IPS DF 19.7 (cell line): ENCODE measurements around the gene ITPRIPL2.

Experiments used
- DNase-seq: peaks from one replicate; pipeline ENCODE4 v3.0.0-alpha.2; 2013; ENCODE audit warnings: low read depth, low spot score

ITPRIPL2 gene

DNA sequence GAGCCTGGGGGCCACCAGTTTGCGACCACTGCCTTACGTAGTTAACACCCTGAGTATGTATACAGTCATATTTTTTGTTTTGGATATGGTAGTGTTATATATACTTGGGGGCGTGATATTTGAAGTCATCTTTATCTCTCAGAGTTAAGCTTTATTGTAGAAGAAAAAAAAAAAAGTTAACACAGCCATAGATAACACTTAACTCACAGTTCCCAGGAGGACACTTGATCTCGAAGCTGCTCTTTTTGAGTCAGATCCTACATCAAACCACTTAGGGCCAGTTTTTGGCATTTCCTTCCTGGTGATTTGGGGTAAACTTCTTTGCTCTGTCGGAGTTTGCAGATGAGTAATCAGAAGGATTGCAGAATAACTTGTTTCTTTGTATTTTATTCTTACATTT is 5.8 kb downstream of the ITPRIPL2 start:
- DNase-seq: no peak

DNA sequence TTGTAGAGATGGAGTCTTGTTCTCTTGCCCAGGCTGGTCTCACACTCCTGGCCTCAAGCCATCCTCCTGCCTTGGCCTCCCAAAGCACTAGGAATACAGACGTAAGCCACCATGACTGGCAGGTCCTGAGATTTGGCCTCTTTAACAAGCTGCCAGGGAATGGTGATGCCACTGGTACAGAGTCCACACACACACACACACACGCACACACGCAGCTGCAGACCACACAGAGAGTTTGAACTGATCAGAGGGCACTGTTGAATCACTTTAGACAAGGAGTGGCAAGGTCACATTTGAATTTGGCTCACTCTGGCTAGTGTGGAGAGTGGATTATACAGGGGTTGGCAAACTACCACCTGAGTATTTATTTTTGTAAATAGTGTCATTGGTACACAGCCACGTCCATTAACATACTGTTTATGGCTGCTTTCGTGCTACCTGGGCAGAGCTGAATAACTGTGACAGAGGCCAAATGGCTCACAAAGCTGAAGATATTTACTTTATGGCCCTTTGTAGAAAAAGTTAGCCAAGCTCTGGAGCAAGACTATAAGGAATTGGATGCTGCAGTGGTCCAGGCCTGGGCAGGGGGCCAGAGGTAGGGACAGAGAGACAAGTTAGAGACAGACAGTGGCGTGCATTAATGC is 9.9 kb downstream of the ITPRIPL2 start:
- no peak for DNase-seq

DNA sequence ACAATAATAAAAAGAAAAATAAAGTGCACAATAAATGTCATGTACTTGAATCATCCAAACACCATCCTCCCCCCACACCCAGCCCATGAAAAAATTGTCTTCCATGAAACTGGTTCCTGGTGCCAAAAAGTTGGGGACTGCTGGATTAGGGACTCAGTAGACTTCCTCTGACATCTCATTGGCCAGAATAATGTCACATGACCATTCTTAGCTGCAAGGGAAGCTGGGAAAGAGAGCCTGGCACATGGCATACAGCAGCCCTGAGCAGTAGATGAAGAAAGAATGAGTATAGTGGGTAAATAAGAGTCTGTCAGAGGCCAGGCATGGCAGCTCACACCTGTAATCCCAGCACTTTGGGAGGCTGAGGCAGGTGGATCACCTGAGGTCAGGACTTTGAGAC is 12.5 kb downstream of the ITPRIPL2 start:
- no peak for DNase-seq

DNA sequence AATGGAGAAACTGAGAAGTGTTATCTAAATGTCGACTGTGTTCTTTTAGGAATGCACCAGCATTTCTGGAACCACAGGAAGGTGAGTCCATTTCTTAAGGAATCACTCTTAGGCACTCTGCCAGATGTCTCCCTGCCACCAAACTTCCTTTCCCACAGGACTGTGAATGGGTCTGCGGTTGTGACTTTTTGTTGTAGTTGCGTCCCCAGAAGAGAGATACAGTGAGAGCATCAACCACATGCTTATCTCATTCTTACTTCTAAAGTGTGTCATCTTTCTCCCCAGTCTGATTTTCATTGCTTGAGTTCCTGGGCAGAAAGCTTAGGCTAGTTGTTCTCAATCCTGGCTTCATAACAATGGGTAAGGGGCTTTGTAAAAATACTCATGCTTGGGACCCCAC is 13.4 kb downstream of the ITPRIPL2 start:
- DNase-seq: no peak

DNA sequence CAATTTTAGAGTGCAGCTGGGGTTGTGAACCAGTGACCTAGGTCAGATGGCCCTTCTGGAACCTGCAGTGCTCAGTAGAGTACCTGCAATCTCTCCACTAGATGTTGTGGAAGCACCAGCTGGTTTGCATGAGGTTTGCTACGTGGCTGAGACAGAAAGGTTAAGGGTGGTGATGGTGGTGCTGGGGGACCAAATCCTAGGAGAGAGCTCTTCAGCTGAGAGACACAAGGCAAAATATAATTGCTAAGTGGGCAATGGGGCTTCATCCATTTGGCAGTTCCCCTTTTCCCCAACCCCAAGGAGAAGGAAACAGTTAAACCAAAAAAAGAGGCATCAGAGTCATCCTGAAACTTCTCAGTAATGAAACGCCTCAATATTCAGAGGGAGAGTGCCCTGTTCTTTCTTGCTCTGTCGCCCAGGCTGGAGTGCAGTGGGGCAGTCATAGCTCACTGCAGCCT is 13.9 kb downstream of the ITPRIPL2 start:
- DNase-seq: no peak

DNA sequence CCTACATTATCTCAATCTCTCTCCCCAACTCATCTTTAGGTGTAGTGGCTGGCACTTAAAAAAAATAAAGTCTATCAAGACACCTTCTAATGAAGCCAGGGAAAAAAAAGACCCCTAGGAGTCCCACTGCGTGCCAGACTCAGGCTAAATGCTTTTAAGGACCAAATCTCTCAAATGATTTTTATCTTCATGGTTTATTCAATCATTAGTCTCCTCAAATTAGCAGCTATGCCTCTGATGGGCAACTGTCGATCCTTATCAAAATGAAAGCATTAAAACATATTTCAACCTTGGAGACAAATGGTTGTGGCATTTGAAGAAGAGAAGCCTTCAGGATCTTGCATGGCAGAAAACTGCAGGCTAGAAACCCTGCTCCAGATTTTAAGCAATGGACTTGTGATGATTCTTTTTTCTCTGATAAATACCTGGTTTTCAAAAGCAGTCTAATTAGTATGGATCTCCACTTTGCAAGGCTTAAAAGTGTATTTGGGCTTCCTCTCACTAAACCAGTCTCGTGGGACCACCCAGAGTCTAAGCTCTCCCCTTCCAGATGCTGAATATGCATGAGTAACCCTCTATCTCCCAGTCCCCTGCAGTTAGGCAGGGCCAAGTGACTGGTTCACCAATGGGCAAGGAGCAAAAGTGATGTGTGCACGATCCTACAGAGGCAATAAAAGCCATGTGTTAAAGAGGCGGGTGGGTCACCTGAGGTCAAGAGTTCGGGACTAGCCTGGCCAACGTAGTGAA is 14.9 kb downstream of the ITPRIPL2 start:
- DNase-seq: no peak

DNA sequence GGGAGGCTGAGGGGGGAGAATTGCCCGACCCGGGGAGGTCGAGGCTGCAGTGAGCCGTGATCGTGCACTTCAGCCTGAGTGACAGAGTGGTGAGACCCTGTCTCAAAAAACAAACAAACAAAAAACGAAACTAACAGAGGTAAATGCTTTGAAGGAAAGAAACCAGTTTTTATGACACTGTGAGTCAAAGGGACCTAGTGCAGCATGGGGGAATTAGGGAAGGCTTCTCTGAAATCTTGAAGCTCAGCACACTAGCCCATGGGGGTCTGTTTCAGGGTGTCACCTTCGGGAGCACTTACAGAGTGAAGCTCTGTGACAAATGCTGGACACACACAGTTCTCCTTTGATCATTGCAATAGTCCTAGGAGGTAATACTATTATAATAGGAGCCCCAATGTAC is 16.6 kb downstream of the ITPRIPL2 start:
- DNase-seq: no peak

DNA sequence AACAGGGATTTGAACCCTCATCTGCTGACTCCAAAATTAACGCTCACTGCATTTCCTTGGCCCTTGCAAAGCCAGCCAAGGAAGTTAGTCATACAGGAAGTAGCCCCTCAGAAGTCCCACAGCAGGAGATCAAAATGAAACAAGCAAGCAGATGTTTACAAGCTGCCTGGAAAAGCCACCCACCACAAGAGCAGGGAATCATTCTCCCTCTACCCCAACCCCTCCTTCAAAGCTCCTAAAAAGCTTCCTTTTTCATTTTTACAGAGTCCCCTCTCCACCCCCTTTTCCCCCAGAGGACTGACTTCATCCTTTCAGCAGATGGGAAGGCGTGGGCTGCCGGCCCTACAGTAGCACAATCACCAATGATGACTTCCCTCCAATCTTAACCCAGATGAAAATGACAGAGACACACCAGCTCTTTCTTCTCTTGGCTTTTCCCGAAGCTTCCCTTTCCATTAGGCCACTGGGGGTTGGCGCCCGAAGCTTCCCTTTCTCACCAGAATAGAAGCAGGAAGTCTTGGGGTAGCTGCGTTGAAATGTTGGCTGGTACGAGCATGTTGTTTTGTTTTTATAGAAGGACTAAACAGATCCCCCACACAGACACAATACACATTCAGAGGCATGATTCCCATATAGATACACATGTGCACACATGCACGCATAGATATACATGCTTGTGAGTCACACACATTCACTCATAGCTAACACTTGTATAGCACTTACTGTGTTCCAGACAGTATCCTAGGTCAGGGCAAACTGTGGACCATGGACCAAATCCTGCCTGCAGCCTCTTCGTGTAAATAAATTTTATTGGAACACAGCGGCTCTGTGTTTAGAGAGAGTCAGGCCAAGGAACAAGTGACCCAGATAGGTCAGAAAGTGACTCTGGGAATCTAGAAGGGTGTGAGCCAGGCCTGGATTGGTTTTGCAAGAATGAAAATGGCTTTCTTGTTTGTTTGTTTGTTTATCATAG is 17.4 kb downstream of the ITPRIPL2 start:
- no peak for DNase-seq

DNA sequence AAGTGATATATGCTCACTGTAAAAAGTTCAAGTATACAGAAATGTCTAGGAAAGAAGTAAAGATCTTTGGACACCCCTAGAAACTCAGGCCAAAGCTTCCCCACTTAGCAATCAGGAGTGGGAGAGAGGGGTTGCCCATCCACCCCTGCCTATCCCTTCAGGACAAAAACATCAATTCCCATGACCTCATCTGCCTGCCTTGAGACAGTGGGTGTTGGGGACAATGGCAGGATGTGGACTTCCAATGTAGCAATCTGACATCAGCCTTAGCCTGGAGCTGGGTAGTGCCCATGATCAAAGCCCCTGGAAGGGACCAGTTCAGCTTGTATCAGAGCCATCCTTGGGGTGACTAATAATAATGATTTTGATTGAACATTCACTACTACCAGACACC is 18.1 kb downstream of the ITPRIPL2 start:
- no peak for DNase-seq

DNA sequence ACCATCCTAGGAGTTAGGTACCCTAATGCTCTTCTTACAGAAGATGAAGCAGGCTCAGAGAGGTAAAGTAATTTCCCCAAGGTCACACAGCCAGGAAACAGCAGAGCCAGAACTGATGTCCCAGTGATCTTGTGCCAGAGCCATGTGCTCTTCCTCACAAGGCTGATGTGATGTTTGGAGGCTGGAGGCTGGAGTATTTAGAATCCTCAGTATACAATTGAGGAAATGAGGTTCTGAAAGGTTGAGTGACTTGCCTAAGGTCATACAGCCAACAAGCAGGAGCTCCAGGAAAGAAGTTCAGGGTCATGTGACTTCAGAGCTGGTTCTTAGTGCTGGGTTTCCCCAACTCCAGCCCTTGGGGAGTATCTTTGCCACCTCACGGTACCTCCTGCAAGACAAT is 18.5 kb downstream of the ITPRIPL2 start:
- no peak for DNase-seq

DNA sequence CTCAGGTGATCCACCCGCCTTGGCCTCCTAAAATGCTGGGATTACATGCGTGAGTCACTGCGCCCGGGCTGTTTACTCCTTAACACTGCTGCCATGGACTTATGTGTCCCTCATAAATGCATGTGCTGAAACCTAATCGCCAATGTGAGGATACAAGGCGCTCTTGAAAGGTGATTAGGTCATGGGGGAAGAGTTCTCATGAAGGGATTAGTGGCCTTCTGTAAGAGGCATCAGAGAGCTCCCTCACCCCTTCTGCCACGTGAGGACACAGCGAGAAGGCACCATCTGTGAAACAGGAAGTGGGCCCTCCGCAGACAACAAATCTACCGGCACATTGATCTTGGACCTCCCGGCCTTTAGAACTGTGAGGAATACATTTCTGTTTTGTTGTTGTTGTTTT is 19.1 kb downstream of the ITPRIPL2 start:
- no peak for DNase-seq

DNA sequence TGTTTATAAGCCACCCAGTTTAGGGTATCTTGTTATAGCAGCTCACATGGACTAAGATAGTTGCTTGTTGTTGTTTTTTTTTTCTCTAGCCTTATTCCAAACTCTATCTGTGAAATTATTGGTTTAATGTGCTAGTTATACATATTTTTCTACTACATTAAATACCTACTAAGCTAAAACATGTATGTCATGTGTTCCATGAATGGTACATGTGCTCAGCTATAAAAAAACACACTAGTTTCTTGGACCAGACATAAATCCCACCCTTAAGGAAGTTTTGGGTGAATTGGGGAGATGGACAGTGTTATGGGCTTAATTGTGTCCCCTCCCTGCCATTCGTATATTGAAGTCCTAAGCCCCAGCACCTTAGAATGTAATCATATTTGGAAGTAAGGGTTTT is 19.8 kb downstream of the ITPRIPL2 start:
- DNase-seq: no peak

DNA sequence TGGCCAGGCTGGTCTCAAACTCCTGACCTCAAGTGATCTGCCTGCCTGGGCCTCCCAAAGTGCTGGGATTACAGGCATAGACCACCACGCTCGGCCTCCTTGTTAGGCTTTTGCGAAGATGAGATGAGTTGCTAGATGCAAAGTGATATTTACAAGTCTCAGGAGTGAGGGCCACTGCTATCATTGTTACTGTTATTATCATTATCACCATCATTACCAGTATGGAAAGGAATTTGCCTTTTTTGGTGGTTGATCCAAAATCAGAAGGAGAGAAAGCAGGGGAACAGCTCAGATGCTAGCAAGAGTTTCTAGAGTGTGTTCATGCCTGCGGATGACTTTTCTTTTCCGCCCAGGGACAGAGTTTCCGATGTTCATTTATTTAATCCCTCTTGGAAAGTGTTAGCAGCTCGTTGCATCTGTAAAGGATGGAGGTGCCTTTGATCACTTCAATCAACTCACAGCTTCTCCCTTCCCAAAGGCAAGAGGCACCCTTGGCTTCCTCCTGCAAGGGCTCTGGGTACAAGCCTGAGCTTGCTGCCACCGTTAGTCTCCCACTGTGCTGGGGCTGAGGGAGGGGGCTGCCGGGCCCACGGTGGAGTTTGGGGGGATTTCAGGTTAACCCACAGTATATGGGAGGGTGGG is 21.6 kb downstream of the ITPRIPL2 start:
- DNase-seq: no peak

DNA sequence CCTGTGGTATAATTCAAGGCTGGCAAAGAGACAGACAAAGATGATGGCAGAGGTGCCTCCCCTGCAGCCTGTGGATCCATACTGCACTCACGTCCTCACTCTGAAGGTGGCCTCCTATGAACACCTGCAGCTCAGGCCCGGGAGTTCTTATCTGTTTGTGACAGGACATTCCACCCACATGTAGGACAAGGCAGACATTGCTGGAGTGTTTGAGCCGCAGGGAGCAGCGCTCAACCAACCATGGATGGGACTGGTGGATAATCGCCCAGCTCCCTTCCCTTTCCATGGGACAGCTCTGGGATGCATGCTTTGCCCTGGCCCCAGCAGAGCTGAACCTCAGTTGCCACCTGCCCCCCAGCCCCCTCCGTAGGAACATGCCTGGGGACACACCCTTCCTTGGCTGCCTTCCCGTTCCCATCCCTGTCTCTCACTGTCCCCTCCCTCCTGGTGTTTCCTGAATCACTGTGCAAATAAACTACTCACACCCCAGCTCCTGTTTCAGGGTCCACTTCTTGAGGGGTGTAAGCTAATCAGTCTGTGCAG is 22.2 kb downstream of the ITPRIPL2 start:
- no peak for DNase-seq

DNA sequence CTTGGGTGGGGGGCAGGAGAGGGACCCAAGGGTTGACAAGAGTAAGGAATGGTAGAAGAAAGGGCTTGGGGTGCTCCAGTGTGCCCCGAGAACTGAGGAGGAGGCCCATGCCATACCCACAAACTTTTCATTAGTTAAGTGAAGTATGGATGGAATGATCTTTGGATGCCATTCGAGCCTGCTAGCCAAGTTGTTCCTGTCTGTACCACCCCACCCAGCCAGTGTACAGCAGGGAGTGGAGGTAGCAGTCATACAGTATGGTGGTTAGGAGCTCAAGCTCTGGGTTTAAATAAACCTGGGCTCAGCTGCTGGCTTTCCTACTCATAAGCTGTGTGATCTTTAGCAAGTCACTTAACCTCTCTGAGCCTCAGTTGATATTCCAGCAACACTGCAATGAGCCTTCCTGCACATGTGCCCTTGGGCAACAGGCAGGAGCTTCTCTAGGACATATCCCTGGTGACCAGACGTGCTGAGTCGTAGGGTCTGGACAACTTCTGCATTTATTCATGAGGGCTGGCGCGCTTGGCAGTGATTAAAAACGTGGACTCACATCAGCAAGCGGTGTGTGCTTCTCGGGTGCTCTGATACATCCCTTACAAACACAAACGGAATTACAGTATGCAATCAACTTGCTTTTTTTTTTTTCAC is 22.9 kb downstream of the ITPRIPL2 start:
- DNase-seq: no peak

DNA sequence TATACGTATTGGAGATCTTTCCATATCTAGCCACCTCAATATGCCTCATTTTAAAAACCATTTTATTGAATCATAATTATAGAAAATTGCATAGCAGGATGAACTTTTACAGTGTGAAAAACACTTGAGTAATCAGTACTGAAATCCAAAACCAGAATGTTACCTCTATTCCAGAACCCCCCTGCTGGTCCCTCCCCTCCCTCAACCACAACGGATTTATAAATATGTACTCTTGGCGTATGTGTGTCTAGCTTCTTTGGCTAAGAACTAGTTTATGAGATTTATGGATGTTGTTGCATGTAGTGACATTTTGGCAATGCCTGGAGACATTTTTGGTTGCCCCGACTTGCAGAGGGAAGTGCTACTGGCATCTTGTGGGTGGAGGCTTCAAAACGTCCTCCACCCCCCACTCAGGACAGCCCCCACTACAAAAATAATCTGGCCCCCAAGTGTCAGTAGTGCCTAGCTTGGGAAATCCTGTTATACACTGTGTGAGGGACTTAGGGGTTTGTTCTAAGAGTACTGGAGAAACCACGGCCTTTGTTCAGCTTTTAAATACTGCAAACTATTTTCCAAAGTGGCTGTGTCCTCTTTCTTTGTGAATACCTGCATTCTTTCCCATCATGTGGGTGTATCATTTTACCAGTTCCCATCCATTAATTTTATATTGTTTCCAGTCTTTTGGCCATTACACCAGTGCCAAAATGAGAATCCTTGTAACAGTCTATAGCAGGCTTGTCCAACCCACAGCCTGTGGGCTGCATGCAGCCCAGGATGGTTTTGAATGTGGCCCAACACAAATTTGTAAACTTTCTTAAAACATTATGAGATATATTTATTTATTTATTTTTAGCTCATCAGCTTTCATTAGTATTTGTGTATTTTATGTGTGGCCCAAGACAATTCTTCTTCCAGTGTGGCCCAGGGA is 23.7 kb downstream of the ITPRIPL2 start:
- DNase-seq: no peak

DNA sequence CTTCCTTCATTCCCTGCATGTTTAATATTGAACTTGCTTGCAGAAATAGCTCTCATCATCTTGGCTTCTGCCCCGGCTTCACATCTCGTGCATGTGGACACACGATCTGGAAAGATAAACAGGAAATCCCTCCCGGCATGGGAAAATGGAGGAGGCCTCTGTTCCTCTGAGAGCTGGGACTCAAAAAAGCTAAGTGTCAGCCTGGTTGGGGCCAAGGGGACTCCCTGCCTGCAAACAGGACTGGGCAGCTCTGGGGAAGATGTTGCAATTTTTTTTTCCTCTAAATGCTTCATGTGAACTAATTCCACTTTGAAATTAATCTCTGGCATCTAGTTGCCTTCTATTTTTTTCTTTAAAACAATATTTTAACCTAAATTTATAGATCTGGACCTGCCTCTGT is 24.8 kb downstream of the ITPRIPL2 start:
- DNase-seq: no peak

DNA sequence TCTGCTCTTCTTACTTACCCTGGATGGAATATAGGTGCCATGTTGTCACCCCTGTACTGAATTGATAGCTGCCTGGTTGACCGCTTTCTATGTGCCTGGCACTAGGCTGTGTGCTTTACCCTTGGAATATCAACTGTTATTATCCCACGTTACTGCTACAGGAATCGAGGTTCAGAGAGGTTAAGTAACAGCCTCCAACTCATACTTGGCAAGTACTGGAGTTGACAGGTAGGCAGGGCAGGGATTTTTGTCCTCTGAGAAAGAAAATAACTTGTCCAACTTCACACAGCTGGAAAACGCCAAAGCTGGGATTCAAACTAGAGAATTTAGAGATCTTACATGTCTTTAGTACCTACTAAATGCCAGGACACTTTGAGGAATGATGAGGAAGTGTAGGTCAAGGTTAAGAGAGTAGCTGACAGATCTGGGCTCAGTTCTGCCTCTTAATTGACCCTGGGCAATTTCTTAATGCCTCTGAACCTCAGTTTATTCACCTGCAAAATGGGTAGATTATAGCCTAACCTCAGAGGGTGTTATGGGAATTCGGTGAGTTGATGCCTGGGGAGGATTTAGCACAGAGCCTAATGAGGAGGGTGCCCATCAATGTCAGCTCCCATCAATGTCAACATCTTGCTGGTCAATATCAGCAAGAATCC is 25.8 kb downstream of the ITPRIPL2 start:
- DNase-seq: no peak

DNA sequence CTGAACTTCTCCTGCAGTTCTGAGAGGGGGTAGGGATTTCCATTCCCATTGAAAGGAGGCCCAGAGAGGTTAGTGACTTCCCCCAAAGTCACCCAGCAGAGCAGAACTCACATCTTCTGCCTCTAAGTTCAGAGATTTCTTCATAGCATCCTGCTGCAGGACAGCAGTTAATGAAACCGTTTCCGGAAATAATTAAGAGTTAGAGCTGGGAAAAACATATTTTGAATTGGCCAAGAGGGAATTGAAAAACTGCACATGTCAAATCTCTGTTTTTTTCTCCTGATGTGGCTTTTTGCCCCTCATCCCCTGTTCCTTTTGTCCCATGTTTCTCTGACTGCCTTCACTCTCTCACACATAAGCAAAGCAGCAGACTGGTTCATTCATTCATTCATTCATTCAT is 26.6 kb downstream of the ITPRIPL2 start:
- no peak for DNase-seq
